Measurements from ENCODE around the gene SH3RF1.

The SH3RF1 gene

GRCh38 chr4:169064296-169064695, 206.5 kb downstream of the SH3RF1 start:
- no peaks in the 10 kb centered on the region for H3K9me3 ChIP-seq (ENCODE audit: insufficient read depth, low read length)

GRCh38 chr4:169063441-169063840, 207.3 kb downstream of the SH3RF1 start:
- H3K4me2 ChIP-seq (ENCODE audit: low read length), result no peak overlapping the region
- no peak overlapping the region for H3K4me3 ChIP-seq (ENCODE audit: low read length)
- H3K4me1 ChIP-seq (ENCODE audit: low read length), result 0 out of 2 replicates have a peak, but pooled peaks cover 3% of the 10 kb centered on the region
- H2AFZ ChIP-seq (ENCODE audit: low read depth, low read length), result no peak overlapping the region
- no peak overlapping the region for H3K27ac ChIP-seq (ENCODE audit: low read length)
- H3K9me3 ChIP-seq (ENCODE audit: insufficient read depth, low read length), result no peaks in the 10 kb centered on the region
- no peaks in the 10 kb centered on the region for H3K27me3 ChIP-seq (ENCODE audit: low read depth, low read length)
- no peaks in the 10 kb centered on the region for H4K20me1 ChIP-seq (ENCODE audit: insufficient read depth, low read length)
- no peak overlapping the region for H3K9ac ChIP-seq (ENCODE audit: low read length)
- no peak for TF ChIP-seq EZH2phosphoT487 (IDR thresholded peaks at IDR 0.05; ENCODE audit: low read depth)
- TF ChIP-seq, protein P1, sequence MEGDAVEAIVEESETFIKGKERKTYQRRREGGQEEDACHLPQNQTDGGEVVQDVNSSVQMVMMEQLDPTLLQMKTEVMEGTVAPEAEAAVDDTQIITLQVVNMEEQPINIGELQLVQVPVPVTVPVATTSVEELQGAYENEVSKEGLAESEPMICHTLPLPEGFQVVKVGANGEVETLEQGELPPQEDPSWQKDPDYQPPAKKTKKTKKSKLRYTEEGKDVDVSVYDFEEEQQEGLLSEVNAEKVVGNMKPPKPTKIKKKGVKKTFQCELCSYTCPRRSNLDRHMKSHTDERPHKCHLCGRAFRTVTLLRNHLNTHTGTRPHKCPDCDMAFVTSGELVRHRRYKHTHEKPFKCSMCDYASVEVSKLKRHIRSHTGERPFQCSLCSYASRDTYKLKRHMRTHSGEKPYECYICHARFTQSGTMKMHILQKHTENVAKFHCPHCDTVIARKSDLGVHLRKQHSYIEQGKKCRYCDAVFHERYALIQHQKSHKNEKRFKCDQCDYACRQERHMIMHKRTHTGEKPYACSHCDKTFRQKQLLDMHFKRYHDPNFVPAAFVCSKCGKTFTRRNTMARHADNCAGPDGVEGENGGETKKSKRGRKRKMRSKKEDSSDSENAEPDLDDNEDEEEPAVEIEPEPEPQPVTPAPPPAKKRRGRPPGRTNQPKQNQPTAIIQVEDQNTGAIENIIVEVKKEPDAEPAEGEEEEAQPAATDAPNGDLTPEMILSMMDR (IDR thresholded peaks at IDR 0.05; ENCODE audit: low read depth, low read length), result no peak
- H3K79me2 ChIP-seq (ENCODE audit: low read length), result no peaks in the 10 kb centered on the region
- H3K36me3 ChIP-seq (replicated peaks; ENCODE audit: low read depth, low read length), result no peaks in the 10 kb centered on the region

More at GRCh38 chr4:169064296-169064695, 206.5 kb downstream of the SH3RF1 start:
- no peak overlapping the region for H3K27ac ChIP-seq (ENCODE audit: low read length)
- H3K4me1 ChIP-seq (ENCODE audit: low read length), result 0 out of 2 replicates have a peak, but pooled peaks cover 3% of the 10 kb centered on the region
- no peak overlapping the region for H2AFZ ChIP-seq (ENCODE audit: low read depth, low read length)
- no peaks in the 10 kb centered on the region for H3K79me2 ChIP-seq (ENCODE audit: low read length)
- no peaks in the 10 kb centered on the region for H3K27me3 ChIP-seq (ENCODE audit: low read depth, low read length)
- no peak overlapping the region for H3K4me2 ChIP-seq (ENCODE audit: low read length)
- H4K20me1 ChIP-seq (ENCODE audit: insufficient read depth, low read length), result no peaks in the 10 kb centered on the region
- no peaks in the 10 kb centered on the region for H3K36me3 ChIP-seq (replicated peaks; ENCODE audit: low read depth, low read length)
- H3K4me3 ChIP-seq (ENCODE audit: low read length), result no peak overlapping the region
- TF ChIP-seq, protein P1 (IDR thresholded peaks at IDR 0.05; ENCODE audit: low read depth, low read length), result no peak
- TF ChIP-seq EZH2phosphoT487 (IDR thresholded peaks at IDR 0.05; ENCODE audit: low read depth), result no peak
- no peak overlapping the region for H3K9ac ChIP-seq (ENCODE audit: low read length)

DNA sequence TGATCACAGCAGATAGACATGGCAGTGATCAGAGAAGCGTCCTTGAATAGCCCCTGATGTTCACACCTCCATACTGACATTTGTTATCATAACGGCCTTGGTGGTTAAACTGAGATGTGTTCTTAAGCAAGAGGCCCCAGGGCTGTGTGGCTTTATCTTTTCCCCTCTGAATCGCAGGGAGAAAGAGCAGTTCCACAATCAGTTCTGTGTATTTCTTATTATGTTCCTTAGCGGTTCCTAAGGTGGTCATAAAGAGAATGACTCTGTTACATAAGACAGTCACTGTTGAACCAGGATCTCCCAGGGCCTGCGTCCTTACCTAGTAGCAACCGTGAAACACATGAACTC, 207.9 kb downstream of the SH3RF1 start:
- Histone ChIP-seq H3K27me3 (ENCODE audit: low read depth, low read length) (no peaks in the 10 kb centered on the region), H3K79me2 (ENCODE audit: low read length) (no peaks in the 10 kb centered on the region), H3K4me1 (ENCODE audit: low read length) (no peaks in the 10 kb centered on the region), H3K4me2 (ENCODE audit: low read length) (no peak overlapping the region), H2AFZ (ENCODE audit: low read depth, low read length) (no peak overlapping the region), H3K27ac (ENCODE audit: low read length) (no peak overlapping the region), H3K9ac (ENCODE audit: low read length) (no peak overlapping the region), H3K36me3 (replicated peaks; ENCODE audit: low read depth, low read length) (no peaks in the 10 kb centered on the region), H3K9me3 (ENCODE audit: insufficient read depth, low read length) (no peaks in the 10 kb centered on the region), H4K20me1 (ENCODE audit: insufficient read depth, low read length) (no peaks in the 10 kb centered on the region), H3K4me3 (ENCODE audit: low read length) (no peak overlapping the region)
- TF ChIP-seq, protein P1 (IDR thresholded peaks at IDR 0.05; ENCODE audit: low read depth, low read length), result no peak
- no peak for TF ChIP-seq EZH2phosphoT487 (IDR thresholded peaks at IDR 0.05; ENCODE audit: low read depth)

DNA sequence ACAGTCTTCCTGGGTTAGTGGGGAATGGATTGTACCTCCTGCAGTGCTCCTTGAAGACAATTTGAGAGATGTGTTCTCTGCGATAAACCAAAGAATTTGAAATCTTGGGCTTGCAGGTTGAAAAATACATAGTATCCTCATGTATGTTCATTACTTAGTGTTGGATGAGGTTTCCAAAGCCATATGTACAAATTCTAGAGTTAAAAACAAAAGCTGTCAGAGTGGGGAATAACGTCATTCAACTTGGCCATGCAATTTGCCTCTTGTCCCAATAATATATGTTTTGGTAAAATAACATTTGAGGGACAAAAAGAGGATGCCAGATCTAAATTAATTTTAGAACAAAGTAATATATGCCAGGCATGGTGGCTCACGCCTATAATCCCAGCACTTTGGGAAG, 209.4 kb downstream of the SH3RF1 start:
- Histone ChIP-seq H3K36me3 (replicated peaks; ENCODE audit: low read depth, low read length) (no peaks in the 10 kb centered on the region), H3K27me3 (ENCODE audit: low read depth, low read length) (no peaks in the 10 kb centered on the region), H3K9me3 (ENCODE audit: insufficient read depth, low read length) (no peaks in the 10 kb centered on the region), H3K4me3 (ENCODE audit: low read length) (no peak overlapping the region), H3K4me1 (ENCODE audit: low read length) (no peaks in the 10 kb centered on the region), H3K79me2 (ENCODE audit: low read length) (no peaks in the 10 kb centered on the region), H4K20me1 (ENCODE audit: insufficient read depth, low read length) (no peaks in the 10 kb centered on the region), H2AFZ (ENCODE audit: low read depth, low read length) (no peak overlapping the region), H3K27ac (ENCODE audit: low read length) (no peak overlapping the region), H3K9ac (ENCODE audit: low read length) (no peak overlapping the region), H3K4me2 (ENCODE audit: low read length) (no peak overlapping the region)
- TF ChIP-seq EZH2phosphoT487 (IDR thresholded peaks at IDR 0.05; ENCODE audit: low read depth), result no peak
- TF ChIP-seq, protein P1 (IDR thresholded peaks at IDR 0.05; ENCODE audit: low read depth, low read length), result no peak
